GM13976 (cell line): ENCODE results near the gene PCGF3.

Experiments
- DNase-seq: peaks from one replicate; pipeline ENCODE4 v3.0.0; 2012; ENCODE audit warnings: low spot score
- in situ Hi-C: fragments of 300-500 bp; cut with MboI; formaldehyde crosslinking; loops from one replicate; pipeline ENCODE4 v1.12.0; 2022; ENCODE audit warnings: low sequenced_read_pairs, mixed read lengths, inconsistent platforms; ENCODE audit not compliant: unreplicated experiment
- TF ChIP-seq, protein P1 (sequence below): IDR thresholded peaks from 2 replicates; pipeline ENCODE4 v1.5.1; 2012; ENCODE audit warnings: borderline replicate concordance, mild to moderate bottlenecking; ENCODE audit not compliant: insufficient read depth; ENCODE audit errors: extremely low read depth, missing control alignments, control extremely low read depth

PCGF3 gene

DNA sequence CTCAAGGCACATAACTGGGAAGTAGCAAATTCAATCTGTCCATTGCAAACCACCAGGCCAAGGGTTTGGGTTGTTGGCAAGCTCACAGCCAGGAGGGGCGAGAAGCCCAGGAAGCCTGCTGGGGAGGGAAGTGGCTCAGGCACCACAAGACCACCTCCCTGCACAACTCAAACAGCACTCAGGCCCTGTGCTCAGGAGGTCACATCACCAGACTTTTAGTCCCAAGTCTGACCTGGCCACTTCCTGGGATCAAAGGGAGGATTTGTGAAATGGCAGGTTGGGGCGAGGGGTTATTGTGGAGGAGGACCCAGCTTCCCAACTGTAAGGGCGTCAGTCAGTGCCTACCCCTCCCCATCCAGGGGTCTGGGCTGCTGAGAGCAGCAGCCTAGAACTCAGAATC lies 33.9 kb upstream of the PCGF3 start:
- in situ Hi-C loops = no loop called here
- no peak for DNase-seq
- TF ChIP-seq, protein P1, sequence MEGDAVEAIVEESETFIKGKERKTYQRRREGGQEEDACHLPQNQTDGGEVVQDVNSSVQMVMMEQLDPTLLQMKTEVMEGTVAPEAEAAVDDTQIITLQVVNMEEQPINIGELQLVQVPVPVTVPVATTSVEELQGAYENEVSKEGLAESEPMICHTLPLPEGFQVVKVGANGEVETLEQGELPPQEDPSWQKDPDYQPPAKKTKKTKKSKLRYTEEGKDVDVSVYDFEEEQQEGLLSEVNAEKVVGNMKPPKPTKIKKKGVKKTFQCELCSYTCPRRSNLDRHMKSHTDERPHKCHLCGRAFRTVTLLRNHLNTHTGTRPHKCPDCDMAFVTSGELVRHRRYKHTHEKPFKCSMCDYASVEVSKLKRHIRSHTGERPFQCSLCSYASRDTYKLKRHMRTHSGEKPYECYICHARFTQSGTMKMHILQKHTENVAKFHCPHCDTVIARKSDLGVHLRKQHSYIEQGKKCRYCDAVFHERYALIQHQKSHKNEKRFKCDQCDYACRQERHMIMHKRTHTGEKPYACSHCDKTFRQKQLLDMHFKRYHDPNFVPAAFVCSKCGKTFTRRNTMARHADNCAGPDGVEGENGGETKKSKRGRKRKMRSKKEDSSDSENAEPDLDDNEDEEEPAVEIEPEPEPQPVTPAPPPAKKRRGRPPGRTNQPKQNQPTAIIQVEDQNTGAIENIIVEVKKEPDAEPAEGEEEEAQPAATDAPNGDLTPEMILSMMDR = no peak

DNA sequence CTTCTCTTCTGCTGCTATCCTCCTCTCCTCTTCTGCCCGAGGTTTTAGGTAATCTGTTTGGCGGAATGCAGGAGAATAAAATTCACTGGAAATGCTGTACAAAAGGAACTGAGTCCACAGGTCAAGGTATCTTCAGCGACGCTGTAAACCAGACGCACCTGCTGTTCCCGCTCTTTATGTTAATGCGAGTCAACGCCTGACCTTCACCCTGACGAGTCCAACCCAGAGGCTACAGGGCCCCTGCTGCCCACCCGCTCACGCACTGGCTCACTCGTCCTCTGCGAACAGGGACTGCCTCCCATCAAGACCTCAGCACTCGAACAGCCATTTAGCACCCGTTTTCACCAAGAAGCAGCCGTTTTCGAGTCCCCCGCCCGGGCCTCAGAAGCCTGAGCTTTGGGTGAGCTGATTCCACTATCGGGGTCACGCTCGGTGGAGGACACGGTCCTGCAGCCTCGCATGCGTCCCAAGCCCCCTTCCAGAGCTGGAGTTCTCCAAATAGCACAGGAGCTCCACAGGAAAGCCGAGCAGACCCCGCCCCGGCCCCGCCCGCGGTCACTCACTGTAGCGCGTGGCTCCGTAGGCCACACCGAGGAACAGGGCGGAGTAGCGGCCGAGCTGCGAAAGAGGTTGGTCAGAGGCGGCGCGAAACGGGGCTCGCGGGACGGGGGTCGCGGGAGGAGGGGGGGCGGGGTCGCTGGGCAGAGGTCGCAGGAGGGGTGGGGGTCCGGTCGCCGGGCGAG lies 32.1 kb upstream of the PCGF3 start:
- in situ Hi-C loops = no loop called here
- no peak for DNase-seq
- TF ChIP-seq, protein P1 = no peak

DNA sequence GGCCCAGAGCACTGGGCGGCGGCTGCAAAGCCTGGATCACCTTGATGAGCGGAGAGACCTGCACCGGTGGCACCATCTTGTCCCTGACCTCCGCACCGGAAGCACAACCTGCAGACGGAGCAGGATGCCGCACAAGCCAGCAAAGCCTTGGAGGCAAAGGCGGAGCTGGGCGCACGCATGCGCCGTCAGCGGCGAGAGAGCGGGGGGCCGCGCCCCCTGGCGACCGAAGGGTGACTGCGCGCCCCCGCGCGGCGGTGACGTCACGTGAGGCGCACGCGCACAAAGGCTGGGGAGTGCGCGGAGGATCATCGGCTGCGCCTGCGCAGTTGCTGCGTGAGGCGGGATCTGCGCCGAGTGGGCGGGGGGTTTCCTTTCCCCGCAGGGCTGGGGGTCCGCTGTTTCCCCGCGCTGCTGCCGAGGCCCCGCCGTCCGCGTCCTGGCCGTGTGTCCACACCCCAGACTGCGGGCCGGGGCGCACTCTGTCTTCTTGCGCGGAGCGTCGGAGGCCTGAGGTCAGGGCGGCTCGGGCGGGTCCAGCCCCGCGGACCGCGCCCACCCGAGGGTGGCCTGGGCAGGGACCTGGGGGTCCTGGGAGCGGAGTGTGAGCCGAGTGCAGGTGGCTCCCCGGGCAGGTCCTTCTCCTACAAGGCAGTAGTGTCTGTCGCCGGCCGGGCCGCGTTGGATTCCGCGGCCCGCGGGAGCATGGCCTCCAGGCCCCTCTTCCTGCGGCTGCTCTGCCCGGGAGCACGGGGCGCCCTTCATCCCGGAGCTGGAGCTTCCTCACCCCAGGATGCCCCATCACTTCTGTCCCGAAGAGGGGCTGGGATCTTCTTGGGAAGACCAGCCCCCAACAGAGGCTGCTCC lies 31.2 kb upstream of the PCGF3 start, which contains the start of the genes ATP5ME and MYL5:
ATP5ME (minus strand) TSS at position 105 of the 864 bp plus-strand sequence; CDS start at position 76, 29 bp downstream.
MYL5 (plus strand) TSS at position 371 of the 864 bp plus-strand sequence. CDS start 3,485 bp downstream, outside the sequence.
- in situ Hi-C loops = no loop called here
- TF ChIP-seq, protein P1 = peak; percentile 99
- DNase-seq = peak; percentile 100

DNA sequence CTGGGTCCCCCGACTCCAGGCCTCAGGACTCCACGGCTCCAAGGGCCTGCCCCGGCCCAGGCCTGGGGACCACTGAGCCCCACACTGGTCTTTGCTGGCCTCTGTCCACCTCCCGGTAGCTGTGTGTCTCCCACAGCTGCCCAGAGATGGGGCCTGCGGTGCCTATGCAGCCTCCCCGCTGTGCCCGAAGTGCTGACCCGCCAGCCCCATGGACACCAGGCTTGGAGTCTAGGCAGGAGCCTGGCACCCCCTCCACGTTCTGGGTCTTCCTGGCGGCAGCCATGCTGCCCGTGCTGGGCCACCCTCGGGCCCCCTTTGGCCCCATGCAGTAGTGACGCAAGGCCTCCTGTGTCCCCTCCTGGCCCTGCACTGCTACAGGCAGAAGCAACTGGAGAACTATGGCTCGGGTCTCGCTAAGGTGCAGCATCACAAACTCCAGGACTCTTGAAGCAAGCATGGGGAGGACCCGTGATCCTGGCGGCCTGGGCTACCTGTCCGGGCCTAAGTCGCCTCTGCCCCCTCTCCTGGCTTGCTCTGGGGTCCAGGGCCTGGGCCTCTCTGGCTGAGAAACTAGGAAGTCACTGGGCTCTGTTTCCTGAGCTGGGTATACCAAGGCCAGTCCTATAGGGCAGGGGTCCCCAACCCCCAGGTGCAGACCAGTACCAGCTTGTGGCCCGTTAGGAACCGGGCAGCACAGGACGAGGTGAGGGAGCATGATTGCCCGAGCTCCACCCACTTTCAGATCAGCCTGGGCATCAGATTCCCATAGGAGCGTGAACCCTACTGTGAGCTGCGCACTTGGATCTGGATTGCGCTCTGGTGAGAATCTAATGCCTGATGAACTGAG lies 30.4 kb upstream of the PCGF3 start:
- no peak for DNase-seq
- TF ChIP-seq, protein P1 = no peak
- in situ Hi-C loops = no loop called here

DNA sequence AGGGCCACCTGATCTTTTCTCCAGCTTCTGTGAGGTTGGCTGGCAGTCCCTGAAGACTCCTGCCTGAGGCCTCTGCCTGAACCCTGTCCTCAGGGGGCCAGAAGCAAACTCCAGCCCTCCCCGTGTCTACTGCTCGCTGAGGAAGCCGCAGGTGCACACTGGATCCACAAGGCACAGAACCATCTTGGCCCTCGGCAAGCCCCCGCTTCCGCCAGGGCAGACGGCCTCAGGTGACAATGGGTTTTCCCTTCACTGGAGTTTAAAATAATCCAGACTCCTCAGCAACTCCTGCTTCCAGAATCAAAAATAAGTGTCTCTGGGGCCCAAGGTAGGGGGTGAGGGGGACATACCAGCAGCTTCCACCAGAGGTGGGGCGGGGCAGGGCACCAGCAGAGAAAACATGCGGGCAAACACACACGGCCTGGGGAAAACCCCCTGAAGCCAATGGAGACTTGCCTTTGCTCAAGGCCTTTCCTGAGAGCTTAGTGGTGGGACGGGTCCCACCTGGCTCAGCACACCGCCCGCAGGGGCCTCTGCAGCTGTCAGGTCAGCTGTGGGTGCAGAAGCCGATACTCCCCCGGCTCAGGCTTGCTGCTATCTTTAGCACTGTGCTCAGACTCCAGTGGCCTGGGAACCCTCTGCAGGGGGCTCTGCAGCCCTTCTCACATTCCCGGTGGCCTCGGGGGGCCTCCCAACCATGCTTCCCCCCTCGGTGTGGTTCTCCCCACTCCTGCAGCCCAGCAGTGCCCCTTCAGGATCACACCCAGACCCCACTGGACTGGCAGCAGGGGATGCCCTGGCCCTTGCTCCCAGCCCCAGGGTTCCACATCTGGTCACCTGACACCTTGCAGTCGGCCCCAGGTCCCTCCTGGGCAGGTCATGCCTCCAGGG lies 29.4 kb upstream of the PCGF3 start:
- TF ChIP-seq, protein P1 = no peak
- in situ Hi-C loops = no loop called here
- peak; percentile 82 for DNase-seq
